Stimulated activated CD8-positive, alpha-beta memory T cell treated with anti-CD3 and anti-CD28 coated beads, Interleukin-12 subunit alpha, Interleukin-12 subunit beta, amount 100 ng/mL, for 24 hours (primary cell): ENCODE results near the gene PRRT3.
"Not testable (repeated sequence)": the region's sequence is repeated elsewhere in the genome, so short reads cannot be mapped to it uniquely, and the experiment has no call there.

Experiments
- DNase-seq: peaks from one replicate; pipeline ENCODE4 v3.0.0-alpha.2; 2020; ENCODE audit errors: extremely low read depth

The PRRT3 gene

DNA sequence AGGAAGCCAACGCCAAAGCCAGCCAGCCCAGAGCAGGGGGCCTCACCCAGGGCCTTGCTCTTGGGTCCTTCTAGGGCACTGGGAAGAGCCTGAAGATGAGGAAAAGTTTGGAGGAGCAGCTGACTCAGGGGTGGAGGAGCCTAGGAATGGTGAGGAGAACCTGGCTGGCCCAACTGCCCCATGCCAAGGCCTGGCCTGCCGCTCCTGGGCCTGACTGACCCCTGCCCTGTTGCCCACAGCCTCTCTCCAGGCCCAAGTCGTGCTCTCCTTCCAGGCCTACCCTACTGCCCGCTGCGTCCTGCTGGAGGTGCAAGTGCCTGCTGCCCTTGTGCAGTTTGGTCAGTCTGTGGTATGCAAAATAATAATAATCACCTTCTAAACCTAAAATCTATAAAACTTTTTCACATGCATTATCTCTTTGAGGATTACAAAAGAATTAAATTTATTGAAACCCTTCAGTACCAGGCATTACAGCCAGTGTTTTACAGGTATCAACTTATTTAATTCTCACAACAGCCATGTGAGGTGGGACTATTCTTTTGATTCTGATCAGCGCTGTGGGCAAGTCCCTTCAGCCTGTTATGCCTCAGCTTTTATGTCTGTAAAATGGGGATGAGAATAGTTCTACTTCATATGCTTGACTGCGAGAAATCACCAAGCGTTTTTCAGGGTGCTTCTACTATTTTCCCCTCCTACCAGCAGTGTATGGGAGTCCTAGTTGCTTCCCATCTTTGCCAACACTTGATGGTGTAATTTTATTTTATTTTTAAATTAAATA is 33.8 kb downstream of the PRRT3 start:
- no peak for DNase-seq

DNA sequence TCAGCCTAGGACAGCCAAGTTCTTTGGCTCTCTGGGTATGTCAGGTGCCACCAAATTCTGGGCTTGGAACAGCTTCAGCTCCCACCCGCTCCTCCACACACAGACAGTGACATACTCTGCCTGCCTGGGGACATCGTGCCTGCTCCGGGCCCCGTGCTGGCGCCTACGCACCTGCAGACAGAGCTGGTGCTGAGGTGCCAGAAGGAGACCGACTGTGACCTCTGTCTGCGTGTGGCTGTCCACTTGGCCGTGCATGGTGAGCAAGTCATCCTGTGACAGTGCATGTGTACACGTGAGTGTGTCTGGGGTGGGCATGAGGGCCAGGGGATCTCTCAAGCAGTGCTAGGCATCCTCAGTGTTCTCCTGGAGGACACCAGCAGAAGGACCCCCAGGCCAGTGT is 34.4 kb downstream of the PRRT3 start:
- DNase-seq, result no peak

DNA sequence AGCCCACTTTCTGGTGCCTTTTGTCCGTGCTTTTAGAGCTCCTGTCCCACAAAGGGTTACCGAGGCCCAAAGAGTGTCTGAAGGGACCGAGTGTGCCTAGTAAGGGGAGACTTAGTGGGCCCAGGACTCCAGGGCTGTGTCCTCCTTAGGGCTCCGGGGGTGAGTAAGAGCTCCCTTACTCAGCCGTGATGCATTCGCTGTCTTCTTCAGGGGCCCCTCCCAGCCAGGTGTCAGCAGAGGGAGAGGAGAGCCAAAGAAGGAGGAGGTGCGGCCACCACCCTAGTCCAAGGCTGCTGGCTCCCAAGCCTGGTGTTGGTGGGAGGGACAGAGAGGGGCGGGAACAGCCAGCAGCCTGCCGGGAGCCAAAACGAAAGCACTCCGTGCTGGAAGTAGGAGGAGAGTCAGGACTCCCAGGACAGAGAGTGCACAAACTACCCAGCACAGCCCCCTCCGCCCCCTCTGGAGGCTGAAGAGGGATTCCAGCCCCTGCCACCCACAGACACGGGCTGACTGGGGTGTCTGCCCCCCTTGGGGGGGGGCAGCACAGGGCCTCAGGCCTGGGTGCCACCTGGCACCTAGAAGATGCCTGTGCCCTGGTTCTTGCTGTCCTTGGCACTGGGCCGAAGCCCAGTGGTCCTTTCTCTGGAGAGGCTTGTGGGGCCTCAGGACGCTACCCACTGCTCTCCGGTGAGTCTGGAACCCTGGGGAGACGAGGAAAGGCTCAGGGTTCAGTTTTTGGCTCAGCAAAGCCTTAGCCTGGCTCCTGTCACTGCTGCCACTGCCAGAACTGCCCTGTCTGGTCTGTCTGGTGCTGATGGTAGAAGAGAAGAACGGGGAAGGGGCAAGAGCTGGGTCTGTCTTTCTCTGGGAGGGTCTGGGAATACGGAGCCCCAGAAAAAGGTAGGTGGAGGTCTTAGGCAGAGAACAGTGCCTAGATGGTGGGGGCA is 35.2 kb downstream of the PRRT3 start, which contains the start of gene IL17RC:
Gene IL17RC (plus strand): TSS at position 365 of the 947 bp plus-strand sequence. CDS start 218 bp downstream, at position 583.
- DNase-seq, result no peak

DNA sequence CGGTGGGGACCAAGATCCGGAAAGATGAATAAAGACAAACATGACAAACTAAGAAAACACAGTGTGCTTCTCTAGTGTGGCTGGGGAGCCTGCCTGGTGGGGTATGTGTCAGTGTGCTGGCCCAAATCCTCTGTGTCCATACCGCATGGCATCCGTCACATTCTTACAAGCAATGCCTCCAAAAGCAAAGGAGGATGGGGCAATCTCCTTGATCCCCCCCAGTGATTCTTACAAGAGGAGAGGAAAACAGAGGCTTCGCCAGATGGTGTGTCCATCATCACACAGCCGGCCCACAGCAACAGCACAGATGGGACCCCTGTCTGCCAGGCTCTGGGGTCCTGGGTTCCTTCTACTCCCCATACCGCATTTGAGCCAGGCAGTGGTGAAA is 35.9 kb downstream of the PRRT3 start:
- DNase-seq, result no peak

DNA sequence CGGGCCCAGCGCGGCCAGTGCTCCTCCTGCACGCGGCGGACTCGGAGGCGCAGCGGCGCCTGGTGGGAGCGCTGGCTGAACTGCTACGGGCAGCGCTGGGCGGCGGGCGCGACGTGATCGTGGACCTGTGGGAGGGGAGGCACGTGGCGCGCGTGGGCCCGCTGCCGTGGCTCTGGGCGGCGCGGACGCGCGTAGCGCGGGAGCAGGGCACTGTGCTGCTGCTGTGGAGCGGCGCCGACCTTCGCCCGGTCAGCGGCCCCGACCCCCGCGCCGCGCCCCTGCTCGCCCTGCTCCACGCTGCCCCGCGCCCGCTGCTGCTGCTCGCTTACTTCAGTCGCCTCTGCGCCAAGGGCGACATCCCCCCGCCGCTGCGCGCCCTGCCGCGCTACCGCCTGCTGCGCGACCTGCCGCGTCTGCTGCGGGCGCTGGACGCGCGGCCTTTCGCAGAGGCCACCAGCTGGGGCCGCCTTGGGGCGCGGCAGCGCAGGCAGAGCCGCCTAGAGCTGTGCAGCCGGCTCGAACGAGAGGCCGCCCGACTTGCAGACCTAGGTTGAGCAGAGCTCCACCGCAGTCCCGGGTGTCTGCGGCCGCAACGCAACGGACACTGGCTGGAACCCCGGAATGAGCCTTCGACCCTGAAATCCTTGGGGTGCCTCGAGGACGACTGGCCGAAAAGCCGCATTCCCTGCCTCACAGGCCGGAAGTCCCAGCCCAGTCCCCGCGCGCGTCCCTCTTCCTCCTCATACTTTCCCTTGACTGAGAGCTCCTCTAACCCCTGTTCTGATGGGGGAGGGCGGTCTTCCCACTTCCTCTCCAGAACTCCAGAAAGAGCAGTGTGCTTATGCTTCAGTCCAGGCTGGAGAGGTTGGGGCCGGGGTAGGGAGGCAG is 36.7 kb downstream of the PRRT3 start:
- no peak for DNase-seq

DNA sequence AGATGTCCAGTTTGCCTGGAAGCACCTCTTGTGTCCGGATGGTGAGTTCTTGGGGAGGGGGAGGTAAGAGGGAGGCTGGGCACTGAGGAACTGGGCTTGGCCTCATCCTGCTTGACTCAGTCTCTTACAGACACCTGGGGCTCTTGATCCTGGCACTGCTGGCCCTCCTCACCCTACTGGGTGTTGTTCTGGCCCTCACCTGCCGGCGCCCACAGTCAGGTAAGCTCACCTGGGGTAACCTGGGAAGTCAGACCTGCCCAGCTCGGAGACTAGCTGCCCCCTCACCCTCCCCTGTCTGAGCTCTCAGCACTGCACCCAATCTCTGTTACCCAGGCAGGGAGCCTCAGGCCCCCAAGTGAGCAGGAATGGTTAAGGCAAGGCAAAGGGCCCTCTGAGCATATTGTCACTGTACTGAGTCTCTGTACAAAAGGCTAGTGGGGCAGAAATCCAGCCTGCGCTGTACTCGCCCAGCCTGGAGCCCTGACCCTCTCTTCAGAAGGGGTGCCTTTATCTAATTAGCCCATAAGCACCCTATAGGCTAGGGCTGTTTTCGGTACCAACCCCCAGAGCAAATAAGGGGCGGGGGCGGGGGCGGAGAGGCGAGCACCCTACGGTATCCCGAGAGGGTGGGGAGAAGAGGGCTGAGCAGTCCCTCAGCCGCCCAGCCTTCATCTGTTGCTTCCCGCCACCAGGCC is 37.5 kb downstream of the PRRT3 start:
- DNase-seq, result no peak

DNA sequence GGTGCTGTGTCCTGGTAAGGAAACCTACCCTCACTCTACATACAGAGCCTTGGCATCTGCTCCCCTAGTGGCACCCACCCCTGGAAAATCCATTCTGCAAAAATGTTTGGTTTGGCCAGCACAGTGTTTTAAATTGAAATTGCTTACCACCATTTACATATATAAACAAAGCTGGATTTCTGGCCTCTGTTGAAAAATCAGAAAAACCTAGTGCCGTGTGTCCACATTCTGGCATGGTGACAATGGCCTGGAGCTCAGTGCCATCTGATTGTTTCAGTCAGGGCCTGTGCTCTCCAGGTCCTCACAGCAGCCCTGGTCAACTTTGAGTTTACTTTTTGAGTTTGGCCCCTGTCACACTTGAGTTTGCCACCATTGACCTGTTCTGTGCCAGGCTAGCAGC is 38.2 kb downstream of the PRRT3 start:
- no peak for DNase-seq

DNA sequence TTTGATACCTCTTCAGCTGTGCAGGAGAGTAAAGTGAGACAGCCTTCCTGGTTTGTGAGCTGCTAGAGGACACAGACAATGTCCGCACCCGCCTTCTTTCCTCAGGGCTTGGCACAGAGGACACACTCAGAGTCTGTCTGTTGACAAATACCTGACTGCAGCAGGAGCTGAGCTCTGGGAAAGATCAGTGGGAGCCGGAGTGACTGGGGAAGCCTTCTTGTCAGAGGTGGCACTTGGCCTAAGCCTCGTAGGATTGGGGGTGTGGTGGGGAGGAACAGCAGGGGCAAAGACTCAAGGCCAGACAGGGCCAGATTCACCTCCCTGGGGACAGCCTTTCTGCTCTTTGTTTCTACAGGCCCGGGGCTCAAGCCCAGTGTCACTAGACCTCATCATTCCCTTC is 38.6 kb downstream of the PRRT3 start:
- DNase-seq, result no peak

DNA sequence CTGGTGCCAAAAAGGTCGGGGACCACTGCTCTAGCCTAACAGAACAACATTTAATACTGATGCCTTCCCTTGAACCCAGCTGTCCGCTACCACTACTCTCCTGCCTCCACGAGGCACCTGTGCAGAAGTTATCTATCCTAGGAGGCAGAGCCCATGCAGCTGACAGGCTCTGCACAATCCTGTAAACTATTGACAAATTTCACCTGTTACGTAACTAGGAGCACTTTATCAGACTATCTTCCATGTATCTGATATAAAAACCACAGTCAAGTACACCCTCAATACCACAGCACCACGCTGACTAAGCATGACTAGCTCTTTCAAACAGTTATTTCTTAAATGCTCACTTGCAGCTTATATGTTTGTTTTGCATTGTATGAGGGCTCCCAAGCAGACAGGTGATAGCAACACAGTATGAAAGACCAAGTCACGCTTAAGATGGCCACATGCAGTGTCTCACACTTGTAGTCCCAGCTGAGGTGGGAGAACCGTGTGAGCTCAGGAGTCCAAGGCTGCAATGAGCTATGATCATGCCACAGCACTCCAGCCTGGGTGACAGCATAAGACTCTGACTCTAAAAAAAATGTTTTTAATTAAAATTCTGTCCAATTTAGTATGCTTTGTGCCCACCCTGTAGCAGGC is 39.8 kb downstream of the PRRT3 start:
- no peak for DNase-seq

DNA sequence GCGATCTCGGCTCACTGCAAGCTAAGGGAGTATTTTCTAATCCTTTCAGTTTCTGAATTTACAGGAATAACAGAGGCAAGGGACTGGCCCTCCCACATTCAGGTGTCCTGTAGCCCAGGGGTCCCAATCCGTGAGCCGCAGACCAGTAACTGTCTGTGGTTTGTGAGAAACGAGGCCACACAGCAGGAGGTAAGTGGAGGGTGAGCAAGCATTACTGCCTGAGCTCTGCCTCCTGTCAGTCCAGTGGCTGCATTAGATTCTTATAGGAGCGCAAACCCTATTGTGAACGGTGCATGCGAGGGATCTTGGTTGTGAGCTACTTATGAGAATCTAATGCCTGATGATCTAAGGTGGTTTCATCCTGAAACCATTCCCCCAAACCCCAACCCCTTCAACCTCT is 40.3 kb downstream of the PRRT3 start:
- DNase-seq, result no peak

DNA sequence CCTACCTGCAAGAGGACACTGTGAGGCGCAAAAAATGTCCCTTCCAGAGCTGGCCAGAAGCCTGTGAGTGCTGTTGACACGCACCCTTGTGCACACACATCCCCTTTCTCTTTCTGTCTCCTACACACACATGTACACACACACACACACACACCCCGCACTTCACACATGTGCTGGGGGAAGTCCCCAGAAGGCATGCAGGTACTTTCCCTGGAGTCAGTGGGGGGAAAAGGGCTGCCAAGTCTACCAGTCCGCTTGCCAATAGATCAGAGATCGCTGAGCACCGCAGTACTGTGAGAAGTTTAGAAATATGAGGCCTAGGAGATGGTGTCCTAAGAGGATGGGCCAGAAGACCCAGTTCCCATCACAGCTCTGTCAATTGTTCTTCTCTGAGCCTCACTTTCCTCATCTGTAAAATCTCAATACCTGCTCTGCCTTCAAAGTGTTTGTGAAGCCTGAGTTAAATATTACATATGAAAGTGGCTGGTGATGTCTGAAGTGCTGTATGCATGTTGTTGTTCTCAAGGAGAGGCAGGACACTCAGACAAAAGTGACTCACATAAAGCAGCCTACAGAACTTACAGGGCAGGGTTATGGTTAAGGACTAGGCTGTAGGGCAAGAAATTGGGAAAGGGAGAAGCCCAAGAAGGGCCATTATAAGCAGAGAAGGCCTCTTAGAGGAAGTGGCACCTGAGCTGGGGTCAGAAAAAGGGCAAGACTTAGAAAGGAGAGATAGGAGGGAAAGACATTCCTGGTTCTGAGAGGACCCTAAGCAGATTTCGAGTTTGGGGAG is 42.8 kb downstream of the PRRT3 start:
- no peak for DNase-seq

DNA sequence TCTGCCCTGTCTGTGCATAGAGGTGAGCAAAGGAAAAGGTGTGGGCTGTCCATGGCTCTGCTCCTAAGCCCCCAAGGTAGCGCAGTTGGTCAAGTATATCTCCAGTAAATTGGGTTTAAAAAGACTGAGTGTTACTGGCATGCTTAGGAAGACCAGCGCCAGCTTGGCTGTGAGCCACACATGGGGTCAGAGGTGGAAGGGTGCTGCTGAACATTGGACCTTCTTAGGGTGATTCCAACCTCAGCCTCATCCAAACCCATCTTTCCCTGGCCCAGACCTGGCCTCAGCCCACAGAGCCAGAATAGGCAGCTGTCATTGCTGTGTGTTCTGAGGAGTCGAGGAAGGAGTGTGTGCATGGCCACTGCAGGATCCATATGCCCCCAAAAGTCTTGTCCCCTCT is 43.9 kb downstream of the PRRT3 start:
- no peak for DNase-seq

DNA sequence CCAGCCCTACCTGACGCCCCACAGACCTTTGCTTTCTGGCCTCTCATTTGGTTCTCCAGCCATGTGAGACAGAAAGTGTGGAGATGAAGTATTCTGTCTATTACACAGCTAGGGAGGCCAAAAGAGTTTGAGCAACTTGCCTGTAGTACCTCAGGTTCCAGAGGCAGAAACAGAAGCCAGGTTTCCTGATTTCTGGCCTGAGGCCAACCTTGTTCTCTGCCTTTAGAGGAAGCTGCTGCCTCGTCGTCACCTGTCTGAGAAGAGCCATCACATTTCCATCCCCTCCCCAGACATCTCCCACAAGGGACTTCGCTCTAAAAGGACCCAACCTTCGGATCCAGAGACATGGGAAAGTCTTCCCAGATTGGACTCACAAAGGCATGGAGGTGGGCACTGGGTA is 45.7 kb downstream of the PRRT3 start:
- DNase-seq, result no peak

DNA sequence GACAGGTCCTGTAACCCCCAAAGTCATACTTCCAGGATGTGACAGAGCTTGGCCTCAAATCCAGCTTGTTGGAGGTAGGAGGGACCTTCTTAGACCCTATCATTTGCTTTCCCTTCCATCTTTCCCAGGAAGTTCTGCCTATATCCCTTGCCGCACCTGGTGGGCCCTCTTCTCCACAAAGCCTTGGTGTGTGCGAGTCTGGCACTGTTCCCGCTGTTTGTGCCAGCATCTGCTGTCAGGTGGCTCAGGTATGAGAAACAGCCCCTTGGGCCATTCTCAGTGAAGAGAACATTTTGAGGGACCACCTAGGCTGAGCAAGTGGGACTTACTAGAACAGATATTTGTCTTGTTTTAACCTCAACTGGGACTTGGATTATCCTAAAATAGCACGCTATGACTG is 48.3 kb downstream of the PRRT3 start:
- no peak for DNase-seq

DNA sequence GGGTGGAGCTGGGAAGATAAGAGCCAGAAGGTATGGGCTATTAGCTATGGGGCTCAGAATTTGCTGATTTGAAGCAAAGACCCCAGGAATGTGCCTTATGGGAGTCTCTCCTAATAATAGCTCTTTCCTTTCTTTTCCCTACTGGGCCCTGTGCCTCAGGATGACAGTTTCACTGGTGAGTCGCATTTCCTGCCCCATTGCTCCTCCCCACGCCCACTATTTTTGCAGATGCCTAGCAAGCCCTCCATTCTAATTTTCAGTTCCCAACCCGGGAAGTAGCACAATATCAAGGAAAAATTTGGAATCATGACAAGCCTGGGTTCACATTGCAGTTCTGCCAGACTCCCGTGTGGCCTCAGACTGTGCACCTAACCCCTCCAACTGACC is 49.0 kb downstream of the PRRT3 start:
- DNase-seq, result no peak

DNA sequence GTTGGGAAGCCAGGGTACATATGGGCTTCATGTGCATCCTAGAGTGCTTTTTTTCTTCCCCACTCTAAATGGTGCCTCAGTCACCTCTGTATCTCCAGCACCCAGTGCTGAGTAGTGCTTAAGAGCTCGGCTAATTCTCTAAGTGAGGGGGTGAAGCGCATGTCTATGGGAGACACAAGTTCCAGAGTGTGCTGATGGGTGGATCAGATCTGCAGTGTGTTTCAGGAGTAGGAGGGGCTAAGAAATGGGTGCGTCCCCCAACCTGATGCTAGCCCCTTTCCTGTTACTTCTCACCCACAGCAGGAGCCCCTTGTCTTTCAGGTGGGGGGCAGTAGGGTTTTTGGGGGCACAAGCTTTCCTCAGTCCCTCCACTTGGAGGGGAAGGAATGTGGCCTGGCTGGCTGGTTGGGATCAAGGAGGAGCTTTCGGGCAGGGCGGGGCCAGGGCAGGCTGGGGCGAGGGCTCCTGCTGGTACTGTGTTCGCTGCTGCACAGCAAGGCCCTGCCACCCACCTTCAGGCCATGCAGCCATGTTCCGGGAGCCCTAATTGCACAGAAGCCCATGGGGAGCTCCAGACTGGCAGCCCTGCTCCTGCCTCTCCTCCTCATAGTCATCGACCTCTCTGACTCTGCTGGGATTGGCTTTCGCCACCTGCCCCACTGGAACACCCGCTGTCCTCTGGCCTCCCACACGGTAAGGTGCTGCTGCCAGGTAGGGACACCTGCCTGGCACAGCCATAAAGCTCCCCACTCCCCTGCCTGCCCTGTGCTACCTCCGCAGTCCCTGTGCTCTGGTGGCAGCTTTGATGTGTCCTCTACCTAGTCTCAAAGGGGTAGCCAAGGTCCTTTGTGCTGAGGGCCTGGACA is 49.6 kb downstream of the PRRT3 start, which contains the start of gene IL17RE:
Gene IL17RE (plus strand): TSS at position 477 of the 866 bp plus-strand sequence. CDS start 85 bp downstream, at position 562.
- no peak for DNase-seq

DNA sequence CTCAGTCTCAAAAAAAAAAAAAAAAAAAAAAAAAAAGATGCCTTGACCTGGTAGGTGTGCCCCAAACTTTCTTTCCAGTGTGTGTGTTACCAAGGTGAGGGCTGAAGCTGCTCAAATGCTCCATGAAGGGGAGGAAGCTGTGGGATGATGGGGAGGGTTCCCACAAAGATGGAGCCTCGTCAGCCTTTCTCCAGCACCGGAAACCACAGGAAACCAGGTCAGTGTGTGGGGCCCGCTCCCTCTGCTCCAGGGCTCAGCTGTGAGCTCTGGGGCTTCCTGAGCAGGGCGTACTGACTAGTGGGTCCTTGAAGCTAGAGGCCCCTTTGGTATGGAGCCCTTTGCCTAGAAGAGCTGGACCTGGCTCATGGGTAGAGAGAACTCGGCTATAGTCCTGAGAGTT is 50.2 kb downstream of the PRRT3 start:
- DNase-seq, result no peak

DNA sequence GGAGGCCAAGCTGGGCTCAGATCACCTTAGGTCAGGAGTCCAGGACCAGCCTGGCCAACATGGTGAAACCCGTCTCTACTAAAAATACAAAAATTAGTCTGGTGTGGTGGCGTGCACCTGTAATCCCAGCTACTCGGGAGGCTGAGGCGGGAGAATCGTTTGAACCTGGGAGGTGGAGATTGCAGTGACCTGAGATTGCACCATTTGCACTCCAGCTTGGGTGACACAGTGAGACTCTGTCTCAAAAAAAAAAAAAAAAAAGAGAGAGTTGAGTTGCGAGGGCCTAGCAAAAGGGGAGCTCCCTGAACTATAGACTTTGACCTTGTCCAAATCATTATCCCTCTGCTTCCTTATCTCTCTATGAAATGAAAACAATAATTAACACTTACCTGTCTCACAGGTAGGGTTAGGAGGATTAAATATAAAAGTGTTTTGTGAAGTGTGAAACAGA is 51.2 kb downstream of the PRRT3 start:
- DNase-seq, result not testable (repeated sequence)

DNA sequence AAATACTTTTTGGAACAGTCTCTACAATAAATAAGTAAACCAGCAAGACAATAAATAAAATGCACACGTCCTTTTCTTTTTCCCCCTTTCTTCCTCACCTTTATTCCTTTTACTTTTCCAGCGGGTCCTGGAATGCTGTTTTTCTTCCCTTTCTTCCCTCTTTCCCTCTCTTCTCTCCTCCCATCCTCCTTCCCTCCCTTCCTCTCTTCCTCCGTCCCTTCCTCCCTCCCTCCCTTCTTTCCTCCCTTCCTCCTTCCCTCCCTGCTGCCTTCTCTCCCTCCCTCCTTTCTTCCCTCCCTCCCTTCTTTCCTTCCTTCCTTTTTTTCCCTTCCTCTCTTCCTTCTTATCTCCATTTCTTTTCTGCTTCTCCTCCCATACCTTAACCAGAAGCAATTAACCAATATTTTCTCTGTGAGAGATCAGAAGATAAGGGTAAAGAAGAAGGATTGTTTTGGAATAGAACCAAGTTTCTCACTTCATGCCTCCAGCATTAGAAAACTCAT is 52.9 kb downstream of the PRRT3 start:
- DNase-seq, result no peak
